Endometrium (tissue), 2 donors: ENCODE results near the gene BARX2.

Experiments
- FAIRE-seq: peaks from 2 replicates; lab custom pipeline; 2012; peaks lifted over from hg19 to GRCh38; lab: Jason Lieb, UNC
- donor health status: control.
- donor health status: control.

Gene BARX2

DNA sequence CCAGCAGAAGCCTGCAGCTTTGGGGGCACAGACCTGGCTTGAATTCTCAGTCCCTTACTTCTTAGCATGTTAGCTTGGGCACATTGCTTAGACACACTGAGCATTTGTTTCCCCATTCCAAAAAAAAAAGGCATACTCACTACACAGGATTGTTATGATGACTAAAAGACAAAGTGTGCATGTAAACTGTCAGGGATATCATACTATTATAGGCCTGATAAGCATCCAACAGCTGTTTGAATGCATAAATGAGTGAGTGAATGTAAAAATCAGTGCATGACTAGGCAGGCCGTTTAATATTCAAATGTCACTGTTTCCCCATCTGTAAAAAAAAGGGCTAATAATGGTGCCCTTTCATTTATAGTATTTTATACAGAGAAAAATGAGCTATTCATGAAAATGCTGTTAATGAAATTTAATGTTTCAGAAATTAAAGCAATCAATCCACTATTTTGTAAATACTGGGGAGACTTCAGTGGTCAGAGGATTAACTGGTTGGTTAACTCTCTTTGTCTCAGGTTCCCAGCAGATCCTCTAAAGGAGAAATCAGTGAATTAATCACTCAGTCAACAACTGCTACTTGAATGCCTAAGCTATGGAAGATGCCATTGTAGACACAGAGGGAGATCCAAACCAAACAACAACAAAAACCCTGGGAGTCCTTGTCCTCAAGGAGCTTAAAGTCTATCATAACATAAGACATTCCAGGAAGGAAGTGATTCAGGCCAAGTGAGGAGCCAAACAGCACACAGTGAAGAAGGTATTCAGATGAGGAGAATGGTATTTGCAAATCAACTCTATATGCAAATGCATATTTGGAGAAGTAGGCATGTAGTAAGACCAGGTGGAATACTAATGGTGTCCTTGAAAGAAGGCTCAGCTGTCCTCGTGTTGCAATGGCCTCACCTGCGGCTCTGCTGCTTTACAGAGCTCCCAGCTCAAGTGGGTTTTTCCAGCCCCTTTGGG lies 26.8 kb downstream of the BARX2 start:
- no peak for FAIRE-seq

DNA sequence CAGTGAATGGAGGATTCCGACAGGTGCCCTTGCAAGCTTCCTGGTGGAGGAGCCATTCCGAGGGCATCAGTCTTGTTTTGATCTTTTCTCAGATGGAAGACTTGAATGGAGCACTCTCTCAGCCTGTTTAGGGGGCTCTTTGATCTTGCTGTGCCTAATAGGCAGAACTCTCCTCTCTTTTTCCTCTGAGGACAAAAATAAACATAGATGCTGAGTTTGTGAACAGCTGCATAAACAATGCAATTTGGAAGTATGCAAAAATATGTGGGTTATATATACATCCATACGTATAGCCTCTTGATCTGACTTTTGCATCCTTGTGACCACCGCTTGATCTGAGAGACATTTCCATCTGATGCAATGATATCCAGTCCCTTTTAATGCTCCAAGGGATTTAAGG lies 29.1 kb downstream of the BARX2 start:
- FAIRE-seq, result no peak

DNA sequence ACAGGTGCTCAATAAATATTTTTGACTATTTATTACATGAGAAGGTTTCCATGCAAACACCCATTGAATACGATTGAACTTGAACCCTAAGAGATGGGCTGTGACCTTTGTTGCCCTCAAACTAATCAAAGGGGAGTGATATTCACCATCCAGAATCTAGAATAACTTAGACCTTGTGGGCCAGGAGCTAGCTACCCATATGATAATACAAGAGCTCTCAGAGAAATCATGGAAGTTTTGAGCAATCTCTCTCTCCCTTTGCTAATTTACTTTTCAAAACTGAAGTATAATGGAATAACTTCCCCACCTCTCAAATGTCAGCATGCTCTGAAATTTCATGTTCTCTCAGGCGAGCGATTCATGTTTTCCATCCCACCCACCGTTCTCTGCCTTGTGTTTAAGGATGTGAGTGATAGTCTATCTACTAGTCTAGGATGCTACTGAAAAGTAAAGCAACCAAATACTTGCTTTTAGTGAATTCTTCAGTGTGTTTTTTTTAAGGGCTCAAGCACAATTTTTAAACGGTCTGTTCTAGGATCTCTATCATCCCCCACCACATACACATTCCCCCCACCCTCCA lies 33.3 kb downstream of the BARX2 start:
- FAIRE-seq, result no peak

DNA sequence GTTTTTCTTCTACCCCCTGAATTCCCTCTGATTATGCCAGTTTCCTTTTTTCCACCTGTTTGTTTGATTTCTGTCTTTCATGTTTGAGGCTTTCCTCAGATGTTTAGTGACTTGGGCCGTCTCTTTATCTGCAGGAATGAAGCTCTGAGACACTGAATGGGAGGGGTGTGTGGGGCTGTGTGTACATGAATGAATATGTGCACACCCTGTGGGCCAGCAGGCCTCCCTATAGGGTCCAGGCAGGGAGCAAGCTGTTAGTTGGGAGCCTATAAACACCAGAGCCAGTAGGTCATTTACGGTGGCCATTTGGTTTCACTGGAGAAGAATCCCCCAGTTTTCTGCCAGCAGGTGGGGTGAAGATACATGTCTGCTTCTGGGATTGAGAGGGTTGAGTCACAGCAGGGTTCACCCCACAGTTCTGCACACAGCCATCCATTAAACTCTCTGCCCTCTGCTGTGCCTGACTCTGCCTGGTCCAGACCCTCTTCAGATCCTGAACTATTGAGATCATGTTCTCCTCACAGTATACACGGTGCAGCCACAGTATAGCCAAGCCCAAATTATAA lies 34.8 kb downstream of the BARX2 start:
- no peak for FAIRE-seq

DNA sequence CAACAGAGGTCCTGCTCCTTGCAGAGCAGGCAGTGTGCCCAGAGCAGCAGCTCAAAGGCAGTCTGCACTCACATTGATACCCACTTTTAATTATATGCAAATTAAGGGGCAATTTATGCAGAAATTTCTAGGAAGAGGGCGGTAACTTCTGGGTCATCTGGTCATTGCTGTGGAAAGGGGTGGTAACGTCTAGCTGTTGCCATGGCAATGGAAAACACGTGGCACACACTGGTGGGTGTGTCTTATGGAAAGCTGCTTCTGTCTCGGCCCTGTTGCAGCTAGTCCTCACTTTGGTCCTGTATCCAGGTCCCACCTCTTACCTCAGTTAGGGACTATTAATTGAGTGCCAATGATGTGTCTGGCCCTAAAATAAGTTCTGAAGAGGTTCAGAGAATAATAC lies 36.8 kb downstream of the BARX2 start:
- FAIRE-seq, result no peak

DNA sequence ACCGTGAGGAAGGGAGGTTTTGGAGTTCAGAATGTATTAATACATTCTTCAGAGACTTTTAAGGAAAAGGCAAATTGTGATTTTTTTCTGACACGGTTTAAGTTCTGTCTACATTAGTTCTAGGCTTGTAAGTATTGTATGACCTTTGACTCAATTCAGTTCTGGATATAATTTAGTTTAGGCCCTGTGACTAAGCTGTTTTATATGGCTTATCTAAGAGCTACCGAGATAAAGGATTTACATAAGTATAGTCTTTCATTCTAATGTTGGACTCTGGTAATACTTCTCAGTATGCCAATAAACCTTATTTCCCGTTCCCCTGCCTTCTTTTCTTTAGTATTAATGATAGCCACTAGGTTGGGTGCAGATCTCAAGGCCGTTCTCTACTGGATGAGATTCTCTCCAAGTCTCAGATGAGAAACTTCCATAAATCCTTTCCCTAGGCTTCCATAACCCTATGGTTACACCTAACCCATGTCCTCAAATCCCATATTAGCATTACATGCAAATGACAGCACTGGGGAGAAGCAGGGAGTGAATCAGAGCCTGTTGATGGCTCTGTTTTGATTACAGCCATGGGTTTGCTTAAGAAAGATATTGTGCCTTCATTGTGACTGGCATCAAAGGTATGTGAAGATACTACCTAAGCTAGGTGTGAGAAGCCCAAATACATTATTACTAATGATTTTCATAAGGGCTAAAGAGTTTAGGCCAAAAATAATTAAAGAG lies 38.7 kb downstream of the BARX2 start:
- no peak for FAIRE-seq

DNA sequence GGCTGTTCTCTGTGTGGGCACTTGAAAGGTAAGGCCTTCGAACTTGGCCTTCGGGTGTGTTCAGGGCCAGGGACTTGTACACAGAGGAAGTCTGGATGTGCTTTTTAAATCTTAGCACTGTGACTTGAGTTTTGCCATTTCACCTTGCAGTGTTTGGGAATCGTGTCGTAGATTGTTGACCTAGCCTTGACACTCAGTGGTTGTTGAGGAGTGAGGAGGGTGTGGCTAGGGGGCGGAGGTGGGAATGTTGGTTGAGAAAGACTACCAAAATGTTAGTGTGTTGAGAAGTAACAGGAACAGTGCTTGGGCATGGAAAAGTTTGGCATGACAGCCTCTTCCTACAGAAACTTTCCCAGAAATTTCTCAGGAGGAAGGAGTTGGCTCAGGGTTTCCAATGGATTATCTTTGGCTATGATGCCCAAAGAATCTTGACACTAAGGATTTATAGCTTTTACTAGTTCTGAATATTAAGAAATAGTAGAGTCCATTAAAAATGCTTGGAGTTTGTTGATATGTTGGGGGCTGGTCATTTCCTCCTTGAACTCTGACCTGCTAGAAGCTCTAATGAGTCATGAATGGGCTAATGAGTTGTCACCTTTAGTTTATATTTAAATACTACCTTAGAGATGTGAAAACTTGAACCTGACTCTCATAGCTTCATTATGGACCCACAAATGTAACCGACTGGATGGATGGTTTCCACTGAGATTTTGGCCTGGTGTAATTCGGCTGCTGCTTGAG lies 40.6 kb downstream of the BARX2 start:
- no peak for FAIRE-seq

DNA sequence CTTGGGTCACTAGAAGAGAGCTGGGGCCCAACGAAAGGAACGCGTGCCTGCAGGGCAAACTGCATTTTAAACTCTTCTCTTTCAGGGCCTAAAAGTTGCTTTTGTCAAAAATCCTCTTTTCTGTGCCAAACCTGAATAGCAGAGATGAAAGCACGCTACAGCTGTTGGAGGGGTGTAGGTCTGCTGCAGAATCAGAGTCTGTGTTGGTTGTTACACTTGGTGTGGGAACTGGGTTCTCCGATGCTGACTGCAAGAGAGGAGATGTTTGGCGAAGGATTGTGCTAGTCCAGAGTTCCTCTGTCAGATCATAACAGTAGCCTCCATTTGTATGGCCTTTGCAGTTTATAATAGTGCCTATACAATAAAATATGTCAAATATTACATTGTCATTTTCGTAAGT lies 41.8 kb downstream of the BARX2 start:
- no peak for FAIRE-seq

DNA sequence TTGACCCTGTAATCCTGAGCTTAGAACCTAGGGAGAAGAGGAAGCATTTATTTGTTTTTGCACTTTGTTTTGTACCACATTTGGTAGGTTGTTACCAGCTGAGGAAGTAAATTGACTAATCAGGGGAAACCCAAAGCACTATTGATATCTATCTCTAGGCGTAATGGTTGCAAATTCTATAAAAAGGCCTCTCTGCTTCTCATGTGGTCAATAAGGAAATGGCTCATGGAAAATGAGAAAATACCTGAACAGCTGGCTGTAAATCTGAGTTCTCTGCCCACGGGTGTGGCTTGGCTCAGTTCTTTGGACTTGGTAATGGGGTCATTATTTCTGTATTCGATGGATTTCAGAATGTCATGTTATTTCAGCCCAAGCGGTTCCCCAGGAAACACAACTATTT lies 42.4 kb downstream of the BARX2 start:
- FAIRE-seq, result no peak

DNA sequence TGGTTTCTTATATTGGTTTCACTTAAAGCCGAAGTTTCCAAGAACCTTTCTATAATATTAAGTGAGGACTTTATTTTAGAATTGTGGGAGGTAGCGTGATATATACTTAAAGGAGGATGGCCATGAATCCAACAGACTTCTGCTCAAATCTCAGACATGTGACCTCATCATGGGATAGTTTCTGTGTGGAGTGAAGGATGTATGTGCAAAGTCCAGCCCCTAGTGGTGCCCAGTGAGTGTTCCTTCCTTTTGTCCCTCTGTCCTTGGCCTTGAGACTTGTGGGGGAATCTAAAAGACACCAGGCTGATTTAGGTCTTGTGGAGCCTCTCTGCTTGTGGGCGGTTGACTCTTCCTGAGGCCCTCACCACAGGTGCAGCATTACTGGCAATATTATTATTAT lies 43.7 kb downstream of the BARX2 start:
- FAIRE-seq, result no peak

DNA sequence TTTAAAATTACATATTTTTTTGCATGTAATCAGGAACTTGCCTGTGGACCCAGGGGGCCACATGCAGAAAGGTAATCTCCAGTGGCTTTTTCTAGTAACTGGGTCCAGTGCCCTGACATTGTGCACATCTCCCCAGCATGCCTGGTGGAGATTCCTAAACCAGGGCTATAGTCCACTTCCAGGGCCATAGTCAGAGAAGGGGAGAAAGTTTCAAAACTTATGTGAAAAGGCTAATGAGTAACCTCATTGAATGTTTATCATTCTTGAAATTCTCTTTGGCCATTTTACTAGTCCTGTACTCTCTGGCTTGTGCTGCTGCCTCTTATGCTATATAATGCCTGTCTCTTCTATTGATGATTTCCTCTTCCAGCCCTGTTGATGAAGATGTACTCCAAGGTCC lies 47.8 kb downstream of the BARX2 start:
- no peak for FAIRE-seq

DNA sequence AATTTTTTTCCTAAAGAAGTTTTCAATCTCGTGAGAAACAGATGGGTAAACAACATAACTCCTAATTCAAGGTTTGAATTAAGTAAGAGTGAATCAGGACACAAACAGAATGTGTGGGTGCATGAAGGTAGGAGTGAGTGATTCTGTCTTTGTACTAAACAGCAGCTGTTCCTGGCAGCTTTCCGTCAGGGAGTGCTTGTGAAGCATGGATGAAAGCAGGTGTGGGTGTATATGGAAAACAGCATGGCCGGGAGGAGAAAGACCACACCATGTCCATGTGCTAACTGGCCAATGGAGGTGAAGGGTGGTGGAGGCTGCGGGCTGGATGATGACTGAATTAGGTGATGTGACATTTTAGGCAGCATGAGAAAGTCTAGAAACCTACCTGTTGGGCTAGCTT lies 49.6 kb downstream of the BARX2 start:
- no peak for FAIRE-seq

DNA sequence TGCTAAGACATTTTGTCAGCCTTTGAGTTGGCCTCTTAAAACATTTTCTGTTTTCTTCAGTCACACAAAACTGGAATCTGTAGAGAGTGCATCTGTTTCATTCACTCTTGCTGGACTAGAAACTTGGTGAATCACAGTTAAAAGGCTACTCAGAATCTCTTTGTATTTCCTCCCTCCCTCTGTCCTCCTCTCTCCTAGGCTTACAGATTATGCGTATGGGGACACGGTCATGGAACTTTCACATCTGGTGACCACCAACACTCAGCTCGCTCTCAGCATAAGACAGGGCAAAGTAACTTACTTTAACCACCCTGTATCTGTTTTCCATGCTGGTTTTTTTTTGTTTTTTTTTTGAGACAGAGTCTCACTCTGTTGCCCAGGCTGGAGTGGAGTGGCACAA lies 50.4 kb downstream of the BARX2 start:
- FAIRE-seq, result no peak

DNA sequence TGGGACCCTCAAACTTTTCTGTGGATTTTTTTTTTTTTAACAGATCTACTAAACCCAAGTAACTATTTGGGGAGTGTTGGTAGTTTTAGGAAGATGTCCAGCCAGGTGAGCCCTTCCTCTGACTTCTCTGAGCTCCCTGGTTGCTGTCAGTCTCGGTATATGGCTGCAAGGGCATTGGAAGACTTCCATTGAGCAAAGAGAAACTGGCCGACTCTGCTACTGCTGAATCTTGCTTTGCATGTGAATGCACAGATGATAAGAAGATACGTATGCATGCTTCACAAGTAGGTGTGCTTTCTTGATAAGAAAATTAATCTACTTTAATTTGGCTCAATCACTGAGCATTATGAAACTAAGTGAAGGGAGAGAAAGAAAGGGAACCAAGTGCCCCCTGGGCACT lies 51.1 kb downstream of the BARX2 start:
- FAIRE-seq, result no peak

DNA sequence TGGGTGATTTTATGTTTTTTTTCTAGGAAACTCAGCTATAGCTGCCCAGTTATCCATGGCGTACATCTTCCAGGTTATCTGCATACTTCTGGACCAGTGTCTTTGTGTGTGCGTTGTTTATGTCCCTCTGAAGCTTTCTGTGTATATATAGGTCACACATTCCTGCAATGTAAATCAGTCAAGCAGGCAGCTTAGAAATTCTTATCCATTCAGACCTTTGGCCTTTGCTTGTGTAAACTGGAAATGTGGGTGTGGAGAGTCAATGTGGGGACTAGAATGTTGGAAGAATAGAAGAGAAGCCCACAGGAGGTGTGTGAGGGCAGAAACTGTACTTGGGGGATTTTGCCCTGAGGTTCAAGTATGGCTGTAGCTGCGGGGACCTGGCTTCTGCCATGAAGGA lies 51.7 kb downstream of the BARX2 start:
- no peak for FAIRE-seq

DNA sequence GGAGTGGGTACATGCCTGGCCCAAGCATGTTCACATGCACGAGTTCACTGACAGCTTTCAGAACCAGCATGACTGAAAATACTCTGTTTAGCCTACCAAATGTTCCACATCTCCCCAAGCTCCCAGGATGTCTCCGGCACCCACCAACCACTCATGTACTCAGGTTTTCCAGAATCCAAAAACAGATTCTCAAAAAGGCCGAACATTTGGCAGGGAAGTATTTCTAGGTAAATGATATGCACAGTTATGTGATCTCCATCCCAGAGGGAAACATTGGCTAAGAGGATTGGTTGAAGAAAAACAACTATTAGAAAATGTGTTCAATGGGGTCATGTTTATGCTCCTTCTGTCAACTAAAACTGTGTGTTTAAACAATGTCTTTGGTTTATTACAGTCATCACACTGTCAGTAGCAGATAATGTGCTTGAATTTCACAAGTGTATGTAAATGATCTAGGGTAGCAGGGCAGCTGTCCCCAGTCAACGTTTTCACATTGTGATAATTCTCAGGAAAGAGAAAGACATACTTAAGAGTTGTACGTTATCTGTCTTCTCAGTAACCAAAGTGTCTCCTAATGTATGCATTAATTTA lies 52.3 kb downstream of the BARX2 start:
- no peak for FAIRE-seq

DNA sequence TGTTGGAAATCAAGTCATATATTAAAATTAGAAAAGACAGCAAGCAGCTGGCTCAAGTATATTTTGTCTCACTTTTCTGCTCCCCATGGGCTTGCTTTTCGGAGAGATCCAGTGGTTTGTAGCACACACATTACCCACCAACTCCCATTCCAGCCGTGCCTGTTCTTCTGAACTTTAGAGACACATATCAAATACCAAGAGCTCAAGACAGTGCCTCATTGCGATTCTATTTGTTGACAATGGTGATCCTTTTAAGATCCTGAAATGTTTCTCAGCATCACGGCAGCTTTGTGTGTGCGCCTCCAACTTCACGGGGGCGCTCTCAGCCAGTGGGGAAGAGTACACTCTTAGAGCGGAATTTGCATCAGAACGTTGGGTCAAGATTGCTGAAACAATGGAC lies 52.9 kb downstream of the BARX2 start:
- no peak for FAIRE-seq

DNA sequence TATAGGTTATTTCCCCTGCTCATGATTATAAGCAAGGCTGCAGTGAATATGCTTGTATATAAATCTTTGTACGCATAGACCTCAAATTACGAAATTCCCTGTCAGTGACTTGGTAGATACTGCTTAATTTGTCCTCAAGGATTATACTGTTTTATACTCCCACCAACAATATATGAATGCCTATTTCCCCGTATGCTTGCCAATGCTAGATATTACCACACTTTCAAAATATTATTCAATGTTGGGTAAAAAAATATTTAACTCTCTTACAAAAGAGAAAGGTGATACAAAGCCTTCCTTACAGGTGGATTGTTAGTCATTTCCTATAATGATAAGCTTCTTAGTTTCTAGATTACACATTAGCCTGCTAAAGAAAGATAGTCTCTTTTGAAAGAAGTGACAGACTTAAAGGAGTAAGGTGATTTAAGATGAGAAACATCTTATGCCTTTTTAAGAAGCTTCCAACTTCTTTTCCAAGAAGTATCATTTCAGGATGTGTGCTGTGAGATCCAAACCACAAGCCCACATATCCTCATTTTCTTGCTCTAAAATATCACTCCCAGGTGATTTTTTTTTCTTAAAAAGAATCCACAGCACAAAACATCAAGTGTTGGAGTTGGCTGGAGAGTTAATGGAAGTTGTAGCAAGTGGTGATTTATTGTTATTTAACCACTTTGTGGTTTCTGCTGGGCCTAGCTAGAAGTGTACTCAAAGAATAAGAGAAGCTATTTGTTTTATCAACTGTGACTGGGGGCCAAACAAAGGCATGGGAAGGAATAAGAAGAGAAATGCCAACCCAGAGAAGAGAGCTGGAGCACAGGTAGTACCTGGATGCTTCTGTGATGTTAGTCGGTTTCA lies 59.2 kb downstream of the BARX2 start:
- FAIRE-seq, result no peak

DNA sequence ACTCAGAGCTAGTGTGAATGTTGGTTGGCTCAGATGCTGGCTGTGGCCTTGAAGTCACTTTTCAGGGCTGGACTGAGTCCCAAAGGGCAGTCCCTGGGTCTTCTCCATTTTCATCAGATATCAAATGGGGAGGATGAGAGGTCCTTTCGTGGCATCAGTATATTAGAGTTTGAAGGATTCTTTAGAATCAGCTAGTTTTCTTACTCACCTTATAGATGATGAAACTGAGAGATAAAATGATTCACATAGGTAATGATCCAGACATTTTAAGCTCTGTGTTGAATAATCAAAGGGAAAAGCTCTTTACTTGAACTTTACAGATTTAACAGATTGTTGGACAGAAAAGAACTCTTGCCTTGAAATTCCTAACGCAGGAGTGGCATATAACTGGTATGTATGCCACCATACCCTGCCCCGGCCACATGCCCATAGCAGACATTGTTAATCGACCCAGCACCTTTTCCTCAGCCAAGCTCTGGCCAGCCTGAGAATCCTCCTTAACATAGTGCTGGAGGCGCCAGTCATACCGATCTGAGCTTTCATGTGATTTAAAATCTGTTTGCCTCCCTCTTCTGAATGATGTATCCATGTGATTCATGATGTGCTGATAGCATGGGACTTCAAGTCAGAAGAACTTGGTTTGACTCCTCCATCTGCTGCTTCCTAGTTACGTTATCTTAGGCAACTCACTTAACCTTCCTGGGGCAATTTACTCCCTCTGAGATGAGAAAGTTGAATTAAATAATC lies 60.0 kb downstream of the BARX2 start:
- no peak for FAIRE-seq

DNA sequence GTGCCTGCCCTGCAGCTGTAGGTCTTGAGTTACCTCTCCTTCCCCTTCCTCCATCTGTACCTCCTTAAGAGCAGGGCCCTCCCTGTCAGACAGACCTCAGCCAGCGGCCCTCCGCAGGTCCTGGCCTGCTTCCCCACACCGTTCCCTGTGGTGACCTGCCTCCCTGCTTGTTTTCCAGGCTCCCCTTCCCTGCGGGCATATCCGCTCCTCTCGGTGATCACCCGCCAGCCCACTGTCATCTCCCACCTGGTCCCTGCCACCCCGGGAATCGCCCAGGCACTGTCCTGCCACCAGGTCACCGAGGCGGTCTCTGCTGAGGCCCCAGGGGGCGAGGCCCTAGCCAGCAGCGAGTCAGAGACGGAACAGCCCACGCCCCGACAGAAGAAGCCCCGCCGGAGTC lies 60.9 kb downstream of the BARX2 start:
- no peak for FAIRE-seq
